Measurements from ENCODE around the gene MFSD12. TPM values are rescaled to one million over a fixed set of nuclear protein-coding genes. Genes with fewer than 3 reads are reported as not detected.

MFSD12 gene
- total RNA-seq, 1 donor from 2014 or later, result 20.6 TPM

GRCh38 chr19:3555653-3556422 is 1.5 kb downstream of the MFSD12 start:
- DNase-seq, result no peak

- no peak for DNase-seq
Observed at GRCh38 chr19:3554254-3555083, 2.9 kb downstream of the MFSD12 start.

GRCh38 chr19:3551792-3552095 is 5.6 kb downstream of the MFSD12 start:
- no peak for DNase-seq

- DNase-seq, result no peak
Observed at GRCh38 chr19:3550947-3551791, 6.2 kb downstream of the MFSD12 start.

GRCh38 chr19:3549816-3550215 is 7.6 kb downstream of the MFSD12 start:
- DNase-seq, result no peak

GRCh38 chr19:3548606-3549005 is 8.8 kb downstream of the MFSD12 start:
- DNase-seq, result no peak

GRCh38 chr19:3547767-3548282 is 9.6 kb downstream of the MFSD12 start:
- DNase-seq, result no peak

GRCh38 chr19:3547301-3547731 is 10.1 kb downstream of the MFSD12 start:
- DNase-seq, result no peak

GRCh38 chr19:3546119-3546518 is 11.3 kb downstream of the MFSD12 start:
- DNase-seq, result no peak

GRCh38 chr19:3545669-3546034 is 11.7 kb downstream of the MFSD12 start:
- no peak for DNase-seq

GRCh38 chr19:3544742-3545668 is 12.4 kb downstream of the MFSD12 start:
- DNase-seq, result peak; percentile 63

GRCh38 chr19:3544058-3544376 is 13.4 kb downstream of the MFSD12 start:
- no peak for DNase-seq

GRCh38 chr19:3543150-3544057 is 14.0 kb downstream of the MFSD12 start:
- no peak for DNase-seq

GRCh38 chr19:3539756-3540118 is 17.6 kb downstream of the MFSD12 start:
- no peak for DNase-seq

GRCh38 chr19:3538965-3539755 is 18.2 kb downstream of the MFSD12 start, which contains the start of gene TEKTIP1:
Gene TEKTIP1 (plus strand): TSS chr19:3539174. CDS start chr19:3539178, 4 bp downstream.
- DNase-seq, result no peak

- no peak for DNase-seq
Observed at GRCh38 chr19:3538258-3538929, 19.0 kb downstream of the MFSD12 start.

GRCh38 chr19:3537438-3538240 is 19.7 kb downstream of the MFSD12 start:
- no peak for DNase-seq

GRCh38 chr19:3537101-3537437 is 20.3 kb downstream of the MFSD12 start:
- DNase-seq, result no peak

All from tongue (tissue), 2 donors.